A204.1 (cell line): ENCODE data around the gene MPIG6B.

ENCODE experiments used
- FAIRE-seq: peaks from 2 replicates; lab custom pipeline; 2012; peaks lifted over from hg19 to GRCh38; lab: Jason Lieb, UNC

MPIG6B gene, protein sequence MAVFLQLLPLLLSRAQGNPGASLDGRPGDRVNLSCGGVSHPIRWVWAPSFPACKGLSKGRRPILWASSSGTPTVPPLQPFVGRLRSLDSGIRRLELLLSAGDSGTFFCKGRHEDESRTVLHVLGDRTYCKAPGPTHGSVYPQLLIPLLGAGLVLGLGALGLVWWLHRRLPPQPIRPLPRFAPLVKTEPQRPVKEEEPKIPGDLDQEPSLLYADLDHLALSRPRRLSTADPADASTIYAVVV

DNA sequence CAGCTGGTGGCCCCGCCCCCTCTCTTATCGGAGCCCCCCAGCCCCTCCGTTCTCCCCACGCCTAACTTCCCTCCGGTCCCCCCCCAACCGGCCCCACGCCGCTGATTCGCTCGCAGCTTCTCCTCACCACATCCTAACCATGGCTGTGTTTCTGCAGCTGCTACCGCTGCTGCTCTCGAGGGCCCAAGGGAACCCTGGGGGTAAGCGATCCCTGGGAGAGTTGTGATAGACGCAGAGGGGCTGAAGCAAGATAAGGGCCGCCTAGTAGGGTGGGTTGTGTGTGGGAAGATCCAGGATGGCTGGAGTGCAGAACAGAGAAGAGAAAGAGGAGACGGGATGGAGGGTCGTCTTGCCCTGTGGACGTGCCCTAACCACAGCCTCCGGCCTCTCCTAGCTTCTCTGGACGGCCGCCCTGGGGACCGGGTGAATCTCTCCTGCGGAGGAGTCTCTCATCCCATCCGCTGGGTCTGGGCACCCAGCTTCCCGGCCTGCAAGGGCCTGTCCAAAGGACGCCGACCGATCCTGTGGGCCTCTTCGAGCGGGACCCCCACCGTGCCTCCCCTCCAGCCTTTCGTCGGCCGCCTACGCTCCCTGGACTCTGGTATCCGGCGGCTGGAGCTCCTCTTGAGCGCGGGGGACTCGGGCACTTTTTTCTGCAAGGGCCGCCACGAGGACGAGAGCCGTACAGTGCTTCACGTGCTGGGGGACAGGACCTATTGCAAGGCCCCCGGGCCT, at the start of gene MPIG6B:
TSS of gene MPIG6B (plus strand) at position 129 of the 735 bp plus-strand sequence. CDS start at position 140, 11 bp downstream.
- no peak for FAIRE-seq

DNA sequence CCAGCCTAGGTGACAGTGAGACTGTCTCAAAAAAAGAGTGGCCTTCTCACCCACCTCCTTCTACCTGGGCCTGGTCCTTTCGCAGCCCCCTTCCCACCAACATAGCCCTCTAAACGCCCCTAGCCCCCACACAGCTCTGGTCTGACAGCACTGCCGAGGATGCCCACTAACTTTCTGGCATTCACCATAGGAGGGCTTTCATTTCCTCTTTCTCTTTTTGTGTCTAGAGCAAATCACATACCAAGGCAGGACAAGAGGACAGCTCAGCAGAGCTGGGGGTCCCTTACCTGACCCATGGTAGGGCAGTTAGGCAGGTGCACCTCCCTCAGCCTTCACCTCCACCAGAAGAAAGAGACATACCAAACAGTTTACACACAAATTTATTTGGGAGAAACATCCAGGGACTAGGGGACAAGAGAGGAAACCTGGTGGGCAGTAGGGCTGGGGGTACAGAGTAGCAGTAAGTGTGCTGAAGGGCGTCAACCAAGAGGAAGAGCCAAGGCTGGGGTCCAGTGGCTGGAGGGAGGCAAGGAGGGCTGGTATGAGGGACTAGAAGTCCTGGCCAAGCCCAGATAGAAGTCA, 46.8 kb upstream of the MPIG6B start:
- FAIRE-seq = no peak

DNA sequence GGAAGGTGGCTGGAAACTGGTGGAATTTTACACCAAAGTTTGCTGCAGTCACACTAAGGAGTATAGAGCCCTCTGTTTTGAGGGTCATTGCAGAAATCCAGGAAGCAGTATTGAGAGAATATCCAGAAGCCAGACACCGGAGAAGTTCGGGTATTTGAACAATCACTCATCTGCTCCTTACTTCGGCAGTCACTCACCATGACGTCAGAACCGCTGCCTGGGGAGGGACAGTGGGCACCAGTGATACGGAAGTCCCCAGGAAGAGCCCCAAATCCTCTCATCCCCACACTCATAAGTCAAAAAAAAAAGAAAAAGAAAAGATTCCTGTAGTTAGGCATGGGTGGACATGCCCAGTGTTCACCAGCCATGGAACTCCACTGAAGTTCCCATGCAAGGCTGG, 46.3 kb upstream of the MPIG6B start:
- FAIRE-seq = no peak

DNA sequence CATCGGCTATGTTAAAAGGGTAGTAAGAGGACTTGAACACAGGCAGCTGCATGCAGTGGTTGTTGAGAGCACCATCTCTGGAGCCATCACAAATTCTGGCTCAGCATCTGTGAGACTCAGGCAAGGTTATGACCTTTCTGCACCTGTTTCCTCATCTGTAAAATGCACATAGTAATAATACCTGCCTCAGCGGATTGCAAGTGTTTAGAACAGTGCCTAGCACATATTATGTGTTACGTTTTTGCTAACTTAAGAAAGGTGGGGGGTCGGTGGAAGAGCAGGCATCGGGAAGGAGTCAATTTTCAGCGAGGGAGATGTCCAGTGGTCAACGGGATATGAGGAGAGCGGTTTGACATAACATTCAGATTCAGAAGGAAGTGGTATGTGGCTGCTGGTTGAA, 45.2 kb upstream of the MPIG6B start:
- no peak for FAIRE-seq

DNA sequence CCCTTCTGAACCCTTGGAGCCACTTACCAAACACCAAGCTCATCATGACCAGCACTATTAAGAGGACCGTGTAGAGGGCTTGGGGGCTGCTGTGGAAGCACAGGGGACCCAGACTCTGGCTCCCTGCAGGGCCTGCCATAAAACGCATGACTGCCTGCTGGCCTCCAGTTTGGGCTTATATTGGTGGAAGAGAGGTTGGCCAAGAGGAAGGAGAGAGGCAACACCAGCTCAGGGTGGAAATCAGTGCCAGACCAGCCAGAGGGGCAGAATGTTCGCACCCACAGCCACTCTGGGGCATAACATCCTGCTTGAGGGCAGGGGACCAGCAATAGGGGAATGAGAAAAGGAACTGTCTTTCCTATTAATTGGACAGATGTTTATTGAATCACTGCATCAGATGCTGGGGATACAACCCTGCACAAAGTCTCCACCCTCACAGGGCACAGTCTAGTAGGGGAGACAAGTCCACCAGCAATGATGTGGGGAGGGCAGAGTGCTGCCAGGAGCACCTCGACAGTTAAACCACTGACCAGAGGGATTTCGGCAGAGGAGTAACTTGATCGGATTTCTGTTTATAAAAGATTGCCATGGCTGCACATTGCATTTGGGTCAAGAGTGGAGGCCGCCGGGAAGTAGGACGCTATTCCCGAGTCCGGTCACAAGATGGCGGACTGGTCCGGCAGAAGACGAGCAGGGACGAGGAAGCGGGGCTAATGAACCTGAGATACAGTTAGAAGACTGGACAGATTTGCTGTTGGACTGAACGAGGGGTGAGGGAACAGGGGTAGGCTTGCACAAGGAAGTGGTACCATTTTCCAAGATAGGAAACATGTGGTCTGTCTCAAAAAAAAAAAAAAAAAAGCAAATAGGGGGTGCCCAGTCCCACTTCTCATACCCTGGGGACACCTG, 42.7 kb upstream of the MPIG6B start, which contains the start of gene LY6G5C:
TSS of gene LY6G5C (minus strand) at position 842 of the 909 bp plus-strand sequence. CDS start at position 148, 694 bp downstream.
- FAIRE-seq = no peak

DNA sequence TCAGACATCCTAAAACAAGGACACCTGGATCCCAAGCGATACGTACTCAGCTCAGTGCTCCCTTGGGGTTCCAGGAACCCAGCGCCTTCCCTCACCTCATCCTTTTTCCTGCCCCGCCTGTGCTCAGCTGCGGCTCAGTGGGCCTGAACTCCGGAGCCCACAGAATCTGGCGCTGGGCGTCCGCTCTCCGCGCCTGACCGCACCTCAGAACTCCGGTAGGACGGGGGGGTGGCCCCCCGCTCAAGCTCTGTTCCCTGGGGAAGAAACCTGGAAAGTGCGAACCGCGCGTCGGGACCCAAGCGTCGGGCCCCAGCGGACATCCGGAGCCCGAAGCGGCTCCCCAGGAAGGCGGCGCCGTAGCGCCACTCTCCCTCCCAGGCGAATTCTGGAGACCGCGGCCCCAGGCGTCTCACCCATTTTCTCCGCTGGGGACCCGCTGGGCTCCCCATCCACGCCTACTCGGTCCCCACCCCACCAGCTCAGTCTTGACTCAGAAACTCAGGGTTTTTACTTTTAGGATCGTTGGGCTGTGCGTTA, 42.0 kb upstream of the MPIG6B start:
- no peak for FAIRE-seq

DNA sequence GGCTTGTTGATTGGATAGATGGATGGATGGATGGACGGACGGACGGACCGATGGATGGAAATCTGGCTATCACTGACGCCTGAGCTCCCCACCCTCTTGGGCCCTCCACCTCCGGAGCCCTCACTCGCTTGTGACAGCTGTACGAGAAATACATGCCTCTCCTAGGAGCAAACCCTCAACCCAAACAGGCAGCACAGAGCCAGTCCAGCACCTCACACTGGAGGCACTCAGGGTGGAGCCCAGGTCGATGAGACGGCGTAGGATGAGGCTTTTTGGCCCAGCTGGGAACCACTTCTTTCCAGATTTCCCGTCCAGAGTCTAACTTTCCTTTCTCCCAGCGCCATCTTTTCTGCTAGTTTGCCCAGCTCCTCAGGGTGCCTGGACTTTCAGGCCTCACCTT, 39.6 kb upstream of the MPIG6B start:
- no peak for FAIRE-seq

DNA sequence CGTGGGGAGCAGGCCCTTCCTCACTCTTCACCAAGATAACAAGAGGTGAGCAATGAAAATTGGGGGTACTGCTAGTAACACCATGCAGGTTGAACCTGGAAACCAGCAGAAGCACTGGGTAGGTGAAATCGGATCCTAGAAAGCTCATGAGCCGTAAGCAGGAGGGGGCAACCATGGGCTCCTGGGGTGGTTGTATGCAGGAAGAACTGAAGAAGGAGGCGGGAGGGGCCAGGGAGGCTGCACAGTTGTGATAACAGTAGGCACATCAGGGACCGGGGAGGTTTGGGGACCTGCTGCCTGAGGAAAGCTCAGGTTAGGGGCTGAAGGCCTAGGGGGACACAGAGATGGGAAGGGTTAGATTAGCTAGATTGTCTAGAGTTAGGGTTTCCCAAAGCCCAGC, 36.7 kb upstream of the MPIG6B start:
- no peak for FAIRE-seq

DNA sequence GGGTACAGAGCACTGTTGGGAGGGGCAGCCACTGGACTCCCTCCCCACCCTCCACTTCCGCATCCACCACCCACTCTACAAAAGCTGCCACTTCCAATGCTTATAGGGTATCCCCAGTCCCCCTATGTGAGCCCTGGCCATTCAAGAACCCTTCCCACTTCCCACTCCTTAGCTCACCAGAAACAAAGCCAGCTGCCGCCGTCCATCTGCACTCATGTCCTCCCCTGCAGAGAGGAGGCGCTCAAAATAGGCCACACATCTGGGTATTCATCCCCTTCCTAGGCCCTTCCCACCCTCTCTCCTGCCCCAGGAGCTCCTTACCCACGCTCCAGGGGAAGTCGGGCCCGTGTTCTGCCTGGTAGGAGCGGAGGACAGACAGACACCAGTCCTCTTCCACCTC, 35.9 kb upstream of the MPIG6B start:
- no peak for FAIRE-seq

DNA sequence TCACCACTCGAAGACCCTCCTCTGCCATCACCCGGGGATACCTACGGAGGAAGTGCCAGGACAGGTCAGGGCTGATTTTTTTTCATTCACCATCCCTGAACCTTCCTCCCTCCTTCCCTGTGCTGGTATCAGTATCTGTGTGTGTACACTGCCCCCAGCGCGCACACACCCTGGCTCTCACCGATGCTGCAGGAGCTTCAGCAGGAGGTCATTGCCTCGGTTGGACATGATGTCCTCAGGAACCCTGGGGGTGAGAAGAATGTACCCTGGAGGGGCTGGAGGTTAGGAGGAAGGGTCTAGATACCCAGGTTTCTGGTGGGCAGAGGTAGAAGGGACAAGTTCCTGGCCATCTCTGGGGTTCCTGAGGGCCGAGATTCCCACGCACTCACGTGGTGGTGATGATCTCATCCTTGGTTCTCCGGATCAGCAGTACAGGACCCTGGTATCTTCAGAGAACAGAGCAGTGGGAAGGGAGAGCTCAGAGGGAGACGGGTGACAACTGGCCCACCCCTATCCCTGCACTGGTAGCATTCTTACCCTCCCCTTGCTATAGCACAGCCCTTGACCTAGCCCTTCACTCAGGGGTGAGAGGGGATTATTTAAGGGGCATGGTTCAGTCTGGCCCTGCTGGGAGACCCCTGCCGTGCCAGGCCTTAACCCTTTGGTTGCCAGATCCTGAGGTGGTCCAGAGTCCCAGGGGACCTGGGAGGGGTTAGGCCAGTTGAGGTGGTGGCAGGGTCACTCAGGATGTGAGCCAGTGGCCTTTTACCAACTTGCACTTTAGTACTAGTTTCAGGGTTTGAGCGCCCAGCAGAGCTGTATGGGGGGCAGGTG, 35.1 kb upstream of the MPIG6B start:
- FAIRE-seq = no peak

DNA sequence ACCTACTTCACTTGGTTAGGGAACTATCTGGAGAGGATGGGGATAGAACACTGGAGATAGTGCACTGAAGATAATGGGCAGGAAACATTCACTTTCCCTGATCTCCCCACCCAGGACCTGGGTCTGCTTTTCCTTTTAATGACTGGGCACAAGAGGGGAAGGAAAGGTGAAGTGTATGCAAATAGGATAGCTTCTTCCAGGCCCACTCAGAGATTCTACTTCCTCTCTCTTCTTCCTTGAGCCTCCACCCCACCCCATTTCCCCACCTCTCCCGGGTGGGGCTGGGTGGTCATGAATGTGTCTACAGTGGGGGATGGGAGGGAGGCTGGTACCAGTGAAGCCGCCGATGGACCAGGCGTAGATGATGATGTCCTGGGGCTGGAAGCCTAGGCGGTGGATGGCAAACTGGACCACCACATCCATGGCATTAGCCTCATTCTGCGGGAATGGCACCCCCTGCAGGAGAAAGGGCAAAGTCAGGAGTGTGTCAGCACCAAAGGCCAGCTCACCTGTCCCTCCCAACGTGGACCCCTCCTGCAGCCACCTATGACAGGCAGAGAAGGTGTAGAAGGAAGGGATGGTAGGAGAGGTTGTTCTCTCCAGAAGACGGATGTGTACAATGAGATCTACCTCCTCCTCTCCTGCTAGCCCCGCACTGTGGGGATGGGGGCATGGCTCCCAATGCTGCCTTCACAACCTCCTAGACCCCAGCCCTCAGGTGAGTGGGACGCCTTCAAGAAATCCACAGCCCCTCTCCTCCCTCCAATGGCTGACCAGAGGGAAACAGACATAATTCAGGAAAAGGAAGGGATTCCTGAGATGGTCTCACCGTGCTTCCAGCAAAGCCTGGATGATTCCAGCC, 33.7 kb upstream of the MPIG6B start:
- no peak for FAIRE-seq

DNA sequence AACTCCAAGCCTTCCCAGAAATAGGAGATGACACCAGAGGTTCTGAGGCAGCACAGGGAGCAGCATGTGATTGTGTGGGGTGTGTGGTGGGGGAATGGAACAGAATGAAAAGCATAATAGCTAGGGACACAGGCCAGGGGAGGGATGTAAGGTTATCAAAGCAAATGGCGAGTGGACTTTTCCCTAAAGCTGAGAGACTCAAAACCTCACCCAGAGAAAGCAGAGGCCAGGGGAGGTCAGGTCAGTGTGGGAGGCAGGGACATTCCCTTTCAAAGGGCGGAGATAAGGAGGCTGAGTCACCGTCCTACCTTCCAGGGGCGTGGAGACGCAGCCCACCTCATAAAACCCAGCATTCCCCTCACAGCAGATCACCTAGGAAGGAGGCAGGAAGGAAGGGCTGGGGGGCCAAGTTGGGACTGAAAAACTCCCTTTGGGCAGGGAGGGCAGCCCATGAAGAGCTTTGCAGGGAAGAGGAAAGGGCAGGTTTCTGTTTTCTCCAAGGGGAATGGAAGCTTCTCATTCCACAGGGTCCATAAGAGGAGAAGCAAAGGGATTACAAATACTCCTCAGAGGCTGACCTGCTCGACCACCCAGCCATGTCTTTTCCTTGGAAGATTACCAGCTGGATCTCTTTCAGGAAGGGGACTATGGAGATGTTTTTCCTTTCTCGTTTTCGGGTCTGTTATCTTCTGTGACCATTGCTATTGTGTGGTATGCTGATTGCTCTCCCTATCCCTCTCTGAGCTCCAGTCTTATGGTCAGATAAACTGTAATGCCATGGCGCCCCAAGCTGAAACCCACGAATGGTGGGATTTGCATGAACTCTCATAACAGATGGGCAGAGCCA, 32.7 kb upstream of the MPIG6B start:
- no peak for FAIRE-seq

DNA sequence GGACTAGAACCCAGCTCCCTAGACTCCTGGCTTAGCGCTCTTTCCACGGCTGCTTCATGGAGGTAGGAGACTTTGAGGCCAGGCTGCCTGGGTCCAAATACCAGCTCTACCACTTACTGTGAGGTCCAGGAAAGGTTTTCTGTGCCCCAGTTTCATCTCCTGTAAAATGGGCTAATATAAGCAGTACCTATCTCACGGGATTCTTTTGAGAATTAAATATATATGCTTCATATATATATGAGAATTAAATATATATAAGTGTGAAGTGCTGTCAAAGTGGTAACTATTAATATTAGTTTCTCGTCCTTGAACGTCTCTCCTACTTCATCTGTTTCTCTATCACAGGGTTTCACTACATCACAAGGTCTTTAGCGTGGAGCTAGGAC, 32.1 kb upstream of the MPIG6B start:
- FAIRE-seq = no peak

DNA sequence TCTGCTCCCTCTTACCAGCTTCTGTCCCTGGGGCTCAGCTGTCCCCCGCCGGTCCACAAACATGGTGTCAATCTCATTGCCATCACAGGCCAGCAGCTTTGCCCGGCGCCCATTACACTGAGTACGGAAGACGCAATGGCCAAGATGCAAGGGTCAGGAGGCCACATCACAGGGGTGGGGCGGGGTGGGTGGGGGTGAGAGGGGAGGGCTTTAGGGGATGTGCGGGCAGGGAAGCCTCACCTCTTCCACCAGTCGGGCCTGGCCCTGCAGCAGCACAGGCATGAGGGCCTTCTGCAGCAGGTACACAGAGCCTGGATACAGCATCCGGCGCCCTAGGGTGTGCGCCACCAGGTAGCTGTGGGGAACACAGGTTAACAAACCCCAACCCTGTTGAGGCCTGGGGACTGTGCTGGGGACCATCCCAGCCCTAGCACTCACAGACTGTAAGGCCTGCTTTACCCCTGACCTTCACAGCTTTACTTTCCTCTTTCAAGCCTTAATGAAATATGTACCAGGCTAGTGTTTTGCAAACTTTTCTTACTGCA, 31.5 kb upstream of the MPIG6B start:
- FAIRE-seq = no peak

DNA sequence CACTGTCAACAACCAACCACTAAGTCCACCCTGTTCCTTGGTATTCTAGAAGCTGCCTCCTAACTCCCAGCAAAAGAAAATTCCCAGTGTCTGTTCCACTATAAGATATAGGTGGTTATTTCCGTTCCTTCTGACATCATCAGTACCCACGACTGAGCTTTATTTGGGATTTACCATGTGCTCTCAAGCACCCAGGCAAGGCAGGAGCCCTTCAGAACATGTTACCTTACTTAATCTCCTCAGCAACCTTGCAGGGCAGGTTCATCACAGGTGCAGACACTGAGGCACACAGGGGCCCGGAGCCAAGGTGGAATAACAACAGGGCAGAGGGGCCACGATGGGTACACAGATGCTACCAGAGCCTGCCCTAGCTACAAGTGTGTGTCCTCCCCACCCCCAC, 30.8 kb upstream of the MPIG6B start:
- FAIRE-seq = no peak

DNA sequence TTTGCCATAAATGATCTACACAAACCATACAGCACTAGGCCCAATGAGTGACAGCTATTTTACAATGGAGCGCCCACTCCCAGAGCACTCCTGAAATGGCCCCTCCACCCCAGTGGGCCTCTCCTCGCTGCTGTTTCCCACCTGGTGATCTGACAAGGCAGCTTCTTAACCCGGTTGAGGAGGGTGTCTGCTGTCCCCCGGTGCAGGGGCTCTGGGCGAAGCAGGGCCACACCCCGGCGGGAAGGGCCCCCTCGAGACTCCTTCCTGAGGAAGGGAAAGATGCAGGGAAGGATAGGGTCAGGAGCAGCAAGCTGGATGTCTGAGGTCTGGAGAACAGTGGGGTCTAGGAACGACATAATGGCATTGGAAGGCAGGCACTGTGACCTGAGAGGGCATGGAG, 30.3 kb upstream of the MPIG6B start:
- FAIRE-seq = no peak

DNA sequence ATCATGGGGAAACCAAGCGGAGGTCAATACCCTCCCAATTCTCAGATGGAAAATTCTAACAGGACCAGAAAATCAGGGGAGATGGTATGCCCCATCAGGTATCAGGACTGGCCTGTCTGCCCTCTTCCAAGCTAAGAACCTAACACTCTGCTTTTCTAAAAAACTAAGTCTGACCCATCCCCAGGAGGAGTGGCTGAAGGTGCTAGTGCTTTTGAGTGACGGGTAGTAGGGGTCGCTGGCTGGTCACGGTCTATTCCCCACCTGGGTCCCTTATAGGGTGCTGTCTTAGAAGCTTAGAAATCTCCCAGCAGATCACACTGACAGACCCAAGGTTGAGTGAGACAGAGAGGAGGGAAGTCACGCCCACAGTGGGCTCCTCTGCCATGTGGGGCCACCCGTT, 29.6 kb upstream of the MPIG6B start:
- no peak for FAIRE-seq

DNA sequence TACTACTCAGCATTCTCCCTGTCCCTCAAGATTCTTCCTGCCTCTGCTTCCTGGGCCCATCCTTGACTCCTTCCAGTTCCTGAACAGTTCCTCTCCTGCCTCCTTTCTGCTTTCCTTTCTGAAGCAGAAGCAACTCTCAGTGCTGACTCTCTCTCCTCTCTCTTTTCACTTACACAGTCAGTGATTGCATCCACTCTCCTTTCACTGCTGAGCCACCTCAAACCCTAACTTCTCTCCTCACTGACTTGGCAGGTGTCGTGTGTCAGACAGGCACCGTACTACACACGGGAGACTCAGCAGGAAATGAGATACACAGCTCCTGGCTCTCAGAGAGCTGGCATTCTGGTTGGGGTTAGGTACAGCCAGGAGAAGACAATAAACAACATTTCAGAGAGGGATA, 25.6 kb upstream of the MPIG6B start:
- FAIRE-seq = no peak

DNA sequence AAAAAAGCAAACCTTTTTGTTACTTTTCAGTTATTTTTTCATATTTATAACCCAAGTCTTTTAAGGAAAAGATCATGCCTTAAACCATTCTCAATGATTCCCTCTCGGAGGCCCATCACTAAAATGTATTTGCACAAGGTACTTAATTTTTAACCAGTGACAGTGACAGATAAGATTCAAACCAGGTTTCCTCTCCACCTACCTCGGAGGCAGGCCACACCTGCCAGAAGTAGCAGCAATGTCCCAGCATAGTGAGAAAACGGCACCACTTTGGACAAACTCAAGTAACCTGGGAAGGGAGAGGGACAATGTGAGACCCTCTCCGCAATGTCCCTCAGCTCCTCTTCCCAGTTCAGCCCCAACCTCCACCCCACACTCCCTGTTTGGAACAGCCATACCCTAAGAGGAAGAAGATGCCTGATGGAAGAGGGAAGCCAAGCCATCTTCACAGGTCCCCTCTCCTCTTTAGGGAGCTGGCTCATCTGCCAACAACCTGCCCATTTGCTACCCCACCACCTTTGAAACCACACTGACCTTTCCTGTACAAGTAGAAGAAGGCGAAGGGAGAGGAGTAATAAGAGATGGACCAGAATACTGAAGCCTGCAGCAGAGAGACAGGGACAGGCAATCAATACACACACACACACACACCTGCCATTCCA, 22.3 kb upstream of the MPIG6B start:
- no peak for FAIRE-seq
